ENCODE results near the gene PPP2R5C. TPM values are rescaled to one million over a fixed set of nuclear protein-coding genes. Genes with fewer than 3 reads are reported as not detected.

Gene PPP2R5C
- polyA plus RNA-seq, 3 donors = 61.9 to 72.5 (median 64.0) TPM

DNA sequence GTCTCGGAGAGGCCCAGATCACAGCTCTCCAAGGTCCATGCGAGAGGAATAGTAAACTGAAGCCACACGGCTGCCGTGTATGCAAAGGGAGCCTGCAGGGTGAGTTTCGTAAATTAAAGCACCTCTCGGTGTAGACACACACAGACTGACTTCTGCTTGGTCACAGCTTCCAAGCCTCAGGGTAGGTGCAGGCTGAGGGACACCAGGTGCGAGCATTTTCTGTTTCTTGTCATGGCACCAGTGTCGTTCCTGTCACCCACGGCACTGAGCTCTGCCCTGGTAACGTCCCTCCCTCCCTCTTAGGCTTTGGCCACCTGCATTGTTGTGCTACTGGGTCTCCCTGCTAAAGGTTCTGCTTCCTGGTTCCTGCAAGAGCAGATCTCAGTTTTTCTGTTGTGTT is 126.7 kb downstream of the PPP2R5C start:
- no peak overlapping the region for H3K9ac ChIP-seq (ENCODE audit: insufficient read depth, low read length, poor library complexity, severe bottlenecking)
- H3K4me1 Mint-ChIP-seq = no peaks in the 10 kb centered on the region
- peaks cover 0 to 2% of the 10 kb centered on the region in 2 donors for H3K9me3 ChIP-seq (replicated peaks in 1 of 2; ENCODE audit: control insufficient read depth in 1 of 2, insufficient read depth in 1 of 2, low read length in 2 of 2)
- H3K27ac ChIP-seq (ENCODE audit: low read depth in 1 of 2, low read length in 2 of 2) = no peak overlapping the region
- H3K79me2 ChIP-seq (ENCODE audit: insufficient read depth, low read length) = no peaks in the 10 kb centered on the region
- H3K4me2 ChIP-seq (replicated peaks; ENCODE audit: extremely low read depth, low read length, poor library complexity, severe bottlenecking) = no peak overlapping the region
- intact Hi-C loops (cut with micrococcal nuclease) = no loop called here
- H3K4me1 ChIP-seq (ENCODE audit: control insufficient read depth in 1 of 2, insufficient read depth in 2 of 2, low read length in 2 of 2) = no peaks in the 10 kb centered on the region
- peaks cover 76 to 92% of the 10 kb centered on the region in 2 donors for H3K36me3 Mint-ChIP-seq
- H2AFZ ChIP-seq (ENCODE audit: insufficient read depth, low read depth, low read length, poor library complexity, severe bottlenecking) = no peak overlapping the region
- TF ChIP-seq, protein P1, sequence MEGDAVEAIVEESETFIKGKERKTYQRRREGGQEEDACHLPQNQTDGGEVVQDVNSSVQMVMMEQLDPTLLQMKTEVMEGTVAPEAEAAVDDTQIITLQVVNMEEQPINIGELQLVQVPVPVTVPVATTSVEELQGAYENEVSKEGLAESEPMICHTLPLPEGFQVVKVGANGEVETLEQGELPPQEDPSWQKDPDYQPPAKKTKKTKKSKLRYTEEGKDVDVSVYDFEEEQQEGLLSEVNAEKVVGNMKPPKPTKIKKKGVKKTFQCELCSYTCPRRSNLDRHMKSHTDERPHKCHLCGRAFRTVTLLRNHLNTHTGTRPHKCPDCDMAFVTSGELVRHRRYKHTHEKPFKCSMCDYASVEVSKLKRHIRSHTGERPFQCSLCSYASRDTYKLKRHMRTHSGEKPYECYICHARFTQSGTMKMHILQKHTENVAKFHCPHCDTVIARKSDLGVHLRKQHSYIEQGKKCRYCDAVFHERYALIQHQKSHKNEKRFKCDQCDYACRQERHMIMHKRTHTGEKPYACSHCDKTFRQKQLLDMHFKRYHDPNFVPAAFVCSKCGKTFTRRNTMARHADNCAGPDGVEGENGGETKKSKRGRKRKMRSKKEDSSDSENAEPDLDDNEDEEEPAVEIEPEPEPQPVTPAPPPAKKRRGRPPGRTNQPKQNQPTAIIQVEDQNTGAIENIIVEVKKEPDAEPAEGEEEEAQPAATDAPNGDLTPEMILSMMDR (IDR thresholded peaks at IDR 0.05) = no peak
- peaks cover 0 to 3% (median 0%) of the 10 kb centered on the region in 7 donors for H3K9me3 Mint-ChIP-seq
- no peak overlapping the region for H3K4me3 ChIP-seq (replicated peaks in 1 of 3; ENCODE audit: low read depth in 2 of 3, low read length in 3 of 3)
- H3K27ac Mint-ChIP-seq = peak overlapping the region in 4 of 7 donors; percentile 33 to 60 (median 40)
- peaks cover 7% of the 10 kb centered on the region for H4K20me1 ChIP-seq (ENCODE audit: insufficient read depth, low read length)
- WGBS (ENCODE audit: insufficient coverage) = 99% methylated on average over 9 of the region's 10 CpGs
- no peak overlapping the region for H3K4me3 Mint-ChIP-seq
- H3K36me3 ChIP-seq (replicated peaks in 1 of 2; ENCODE audit: control insufficient read depth in 1 of 2, insufficient read depth in 2 of 2, low read length in 2 of 2) = peaks cover 77 to 97% of the 10 kb centered on the region in 2 donors
- DNase-seq = no peak
- no peaks in the 10 kb centered on the region for H3K27me3 Mint-ChIP-seq (ENCODE audit: low read depth in 3 of 3)
- no peaks in the 10 kb centered on the region for H3K27me3 ChIP-seq (ENCODE audit: control insufficient read depth in 2 of 2, insufficient read depth in 2 of 2, low read length in 2 of 2)

DNA sequence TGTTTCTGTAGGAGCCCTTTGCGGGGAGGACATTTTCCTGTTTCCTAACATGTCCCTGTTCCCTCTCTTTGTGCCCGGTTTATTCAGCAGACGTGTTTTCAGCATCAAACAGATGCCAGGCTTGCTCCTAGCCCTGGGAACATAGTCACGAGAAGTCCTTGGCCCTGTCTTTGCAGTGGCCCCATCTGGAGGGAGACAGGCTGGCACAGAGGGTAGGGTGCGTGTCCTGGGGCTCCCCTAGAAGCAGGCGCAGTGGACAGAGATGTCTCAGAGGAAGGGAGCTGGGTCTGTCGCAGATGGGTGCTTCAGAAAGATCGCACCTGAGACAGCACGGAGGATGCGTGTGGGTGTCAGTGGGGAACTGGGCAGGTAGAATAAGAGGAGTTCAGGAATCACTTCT is 127.9 kb downstream of the PPP2R5C start:
- Histone ChIP-seq H3K4me3 (replicated peaks in 1 of 3; ENCODE audit: low read depth in 2 of 3, low read length in 3 of 3) (no peak overlapping the region), H3K9me3 (replicated peaks in 1 of 2; ENCODE audit: control insufficient read depth in 1 of 2, insufficient read depth in 1 of 2, low read length in 2 of 2) (peaks cover 0 to 2% of the 10 kb centered on the region in 2 donors), H3K4me2 (replicated peaks; ENCODE audit: extremely low read depth, low read length, poor library complexity, severe bottlenecking) (no peak overlapping the region), H3K4me1 (ENCODE audit: control insufficient read depth in 1 of 2, insufficient read depth in 2 of 2, low read length in 2 of 2) (no peaks in the 10 kb centered on the region), H4K20me1 (ENCODE audit: insufficient read depth, low read length) (peaks cover 7% of the 10 kb centered on the region), H3K79me2 (ENCODE audit: insufficient read depth, low read length) (no peaks in the 10 kb centered on the region), H3K9ac (ENCODE audit: insufficient read depth, low read length, poor library complexity, severe bottlenecking) (no peak overlapping the region), H3K27ac (ENCODE audit: low read depth in 1 of 2, low read length in 2 of 2) (no peak overlapping the region), H3K36me3 (replicated peaks in 1 of 2; ENCODE audit: control insufficient read depth in 1 of 2, insufficient read depth in 2 of 2, low read length in 2 of 2) (peaks cover 73 to 97% of the 10 kb centered on the region in 2 donors), H3K27me3 (ENCODE audit: control insufficient read depth in 2 of 2, insufficient read depth in 2 of 2, low read length in 2 of 2) (no peaks in the 10 kb centered on the region), H2AFZ (ENCODE audit: insufficient read depth, low read depth, low read length, poor library complexity, severe bottlenecking) (no peak overlapping the region)
- H3K9me3 Mint-ChIP-seq = peaks cover 0 to 3% (median 0%) of the 10 kb centered on the region in 7 donors
- peaks cover 72 to 91% of the 10 kb centered on the region in 2 donors for H3K36me3 Mint-ChIP-seq
- DNase-seq = no peak
- 96% methylated on average over 9 of the region's 10 CpGs for WGBS (ENCODE audit: insufficient coverage)
- H3K27me3 Mint-ChIP-seq (ENCODE audit: low read depth in 3 of 3) = no peaks in the 10 kb centered on the region
- peak overlapping the region in 3 of 7 donors; percentile 1 to 63 (median 37) for H3K27ac Mint-ChIP-seq
- no peak overlapping the region for H3K4me3 Mint-ChIP-seq
- H3K4me1 Mint-ChIP-seq = no peaks in the 10 kb centered on the region
- TF ChIP-seq, protein P1 (IDR thresholded peaks at IDR 0.05) = no peak
- intact Hi-C loops (cut with micrococcal nuclease) = no loop called here

Data from CD14-positive monocyte (primary cell).